GM10266 (cell line): ENCODE results near the gene RNLS.

Experiments used
- DNase-seq: peaks from one replicate; pipeline ENCODE4 v3.0.0; 2012; ENCODE audit errors: extremely low spot score
- CTCF ChIP-seq: IDR thresholded peaks from 2 replicates; pipeline ENCODE4 v1.5.1; 2012; ENCODE audit warnings: mild to moderate bottlenecking, low read depth; ENCODE audit not compliant: control insufficient read depth, insufficient read depth; ENCODE audit errors: missing control alignments

RNLS gene

GRCh38 chr10:88540351-88540750 is 42.8 kb downstream of the RNLS start:
- DNase-seq, result no peak
- TF ChIP-seq CTCF, result no peak

- no peak for DNase-seq
- no peak for TF ChIP-seq CTCF
These were observed 45.1 kb downstream of the RNLS start for GRCh38 chr10:88538048-88538447.

GRCh38 chr10:88537322-88537721 is 45.8 kb downstream of the RNLS start:
- TF ChIP-seq CTCF, result no peak
- no peak for DNase-seq

GRCh38 chr10:88536437-88536836 is 46.7 kb downstream of the RNLS start:
- TF ChIP-seq CTCF, result no peak

GRCh38 chr10:88534072-88534665 is 48.9 kb downstream of the RNLS start:
- DNase-seq, result no peak
- no peak for TF ChIP-seq CTCF

More at GRCh38 chr10:88536437-88536836, 46.7 kb downstream of the RNLS start:
- DNase-seq, result no peak

- no peak for TF ChIP-seq CTCF
- no peak for DNase-seq
These were observed 51.6 kb downstream of the RNLS start for GRCh38 chr10:88531392-88532052.

- no peak for TF ChIP-seq CTCF
- DNase-seq, result no peak
These were observed 52.3 kb downstream of the RNLS start for GRCh38 chr10:88530629-88531391.
